Lung (tissue), 12 donors: ENCODE results near the gene ZNF12. TPM values are rescaled to one million over a fixed set of nuclear protein-coding genes. Genes with fewer than 3 reads are reported as not detected.

Source experiments
- ATAC-seq: fragments of 200-7000 bp; cut with Tn5 transposase; one replicate; pipeline ENCODE4 v1.9.1; 2020; ENCODE audit warnings: moderate number of reproducible peaks; ENCODE audit not compliant: insufficient read depth, low FRiP score
- DNase-seq, 3 donors: peaks; one replicate each; pipeline ENCODE4 v3.0.0-alpha.2; 2013 to 2017
- H3K27ac ChIP-seq, 2 donors: one replicate each; pipeline ENCODE4 v1.5.1; 2013; ENCODE audit warnings: mild to moderate bottlenecking in 2 of 2, moderate library complexity in 2 of 2, control low read depth in 1 of 2, inconsistent platforms in 1 of 2, low read depth in 1 of 2, low read length in 1 of 2
- H3K27me3 ChIP-seq, 3 donors: one replicate each; pipeline ENCODE4 v1.5.1; 2013; ENCODE audit warnings: low read length in 2 of 3; ENCODE audit not compliant: control insufficient read depth in 3 of 3, insufficient read depth in 3 of 3
- H3K36me3 ChIP-seq, 4 donors: one replicate each; pipeline ENCODE4 v1.5.1; 2013; ENCODE audit warnings: low read length in 4 of 4, mild to moderate bottlenecking in 1 of 4, moderate library complexity in 1 of 4; ENCODE audit not compliant: control insufficient read depth in 4 of 4, insufficient read depth in 4 of 4
- H3K4me1 ChIP-seq, 5 donors: one replicate each; pipeline ENCODE4 v1.5.1; 2013; ENCODE audit warnings: low read length in 5 of 5, mild to moderate bottlenecking in 2 of 5, moderate library complexity in 1 of 5; ENCODE audit not compliant: control insufficient read depth in 5 of 5, insufficient read depth in 5 of 5
- H3K4me3 ChIP-seq: one replicate; pipeline ENCODE4 v1.5.1; 2013; ENCODE audit warnings: mild to moderate bottlenecking, control low read depth, moderate library complexity
- H3K9ac ChIP-seq, 2 donors: one replicate each; pipeline ENCODE4 v1.5.1; 2013; ENCODE audit warnings: low read length in 2 of 2, control low read depth in 1 of 2; ENCODE audit not compliant: insufficient read depth in 1 of 2
- H3K9me3 ChIP-seq, 4 donors: one replicate each; pipeline ENCODE4 v1.5.1; 2013; ENCODE audit warnings: low read length in 3 of 4, mild to moderate bottlenecking in 1 of 4, moderate library complexity in 1 of 4; ENCODE audit not compliant: control insufficient read depth in 4 of 4, insufficient read depth in 3 of 4
- WGBS, 2 donors: extraction: QIAGEN DNeasy Blood & Tissue Kit; methylation state at CpG; one replicate each; pipeline ENCODE4 v1.1.7; 2013; 5-methylcytosine and 5-hydroxymethylcytosine counted together
- polyA plus RNA-seq, 2 donors: library from polyadenylated mRNA; stranded (reverse); fragments of 200-250 nt; gene quantifications; one replicate each; pipeline ENCODE4 v1.2.1, GENCODE V29; 2013
- total RNA-seq, 2 donors: library from RNA; depleted of rRNA in 1 of 2; stranded (reverse); fragments of >200 nt in 1 of 2; gene quantifications; one replicate each; pipeline ENCODE4 v1.2.1, GENCODE V29; 2014 to 2021
- TF ChIP-seq, protein P1 (sequence below): IDR thresholded peaks from 2 replicates; pipeline ENCODE4 v1.5.1; 2012; ENCODE audit warnings: mild to moderate bottlenecking; ENCODE audit errors: control extremely low read depth, extremely low read depth
- donor health status: control.
- donor health status: control.
- donor health status: Bipolar disorder and iron deficiency.
- donor health status: healthy.
- donor health status: DM: yes; HTN: yes; CAD: no.

Gene ZNF12
- total and polyA plus RNA-seq, 4 donors = 9.3 to 36.5 (median 16.0) TPM

DNA sequence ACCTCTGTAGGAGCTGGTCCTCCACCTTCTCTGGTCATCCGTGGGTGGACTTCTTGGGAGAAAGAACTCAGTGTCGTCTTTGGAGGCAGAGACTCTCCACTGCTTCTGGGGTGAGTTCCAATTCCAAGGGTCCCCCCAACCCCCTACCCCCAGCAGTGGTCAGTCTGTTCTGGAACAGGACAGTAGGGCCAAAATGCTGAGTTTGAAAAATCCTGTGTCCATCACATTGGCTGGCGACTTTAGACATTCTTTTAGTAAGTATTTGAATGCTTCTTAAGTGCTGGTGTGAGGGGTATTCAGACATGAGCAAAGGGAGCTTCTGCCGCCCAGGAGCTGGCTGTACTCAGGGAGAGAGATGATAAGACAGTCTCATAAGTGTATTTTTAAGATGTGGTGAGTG, 67.7 kb downstream of the ZNF12 start:
- TF ChIP-seq, protein P1, sequence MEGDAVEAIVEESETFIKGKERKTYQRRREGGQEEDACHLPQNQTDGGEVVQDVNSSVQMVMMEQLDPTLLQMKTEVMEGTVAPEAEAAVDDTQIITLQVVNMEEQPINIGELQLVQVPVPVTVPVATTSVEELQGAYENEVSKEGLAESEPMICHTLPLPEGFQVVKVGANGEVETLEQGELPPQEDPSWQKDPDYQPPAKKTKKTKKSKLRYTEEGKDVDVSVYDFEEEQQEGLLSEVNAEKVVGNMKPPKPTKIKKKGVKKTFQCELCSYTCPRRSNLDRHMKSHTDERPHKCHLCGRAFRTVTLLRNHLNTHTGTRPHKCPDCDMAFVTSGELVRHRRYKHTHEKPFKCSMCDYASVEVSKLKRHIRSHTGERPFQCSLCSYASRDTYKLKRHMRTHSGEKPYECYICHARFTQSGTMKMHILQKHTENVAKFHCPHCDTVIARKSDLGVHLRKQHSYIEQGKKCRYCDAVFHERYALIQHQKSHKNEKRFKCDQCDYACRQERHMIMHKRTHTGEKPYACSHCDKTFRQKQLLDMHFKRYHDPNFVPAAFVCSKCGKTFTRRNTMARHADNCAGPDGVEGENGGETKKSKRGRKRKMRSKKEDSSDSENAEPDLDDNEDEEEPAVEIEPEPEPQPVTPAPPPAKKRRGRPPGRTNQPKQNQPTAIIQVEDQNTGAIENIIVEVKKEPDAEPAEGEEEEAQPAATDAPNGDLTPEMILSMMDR = no peak
- Histone ChIP-seq H3K4me1 (peaks cover 0 to 18% (median 4%) of the 10 kb centered on the region in 5 donors), H3K27me3 (no peaks in the 10 kb centered on the region), H3K9me3 (no peaks in the 10 kb centered on the region), H3K9ac (no peak overlapping the region), H3K36me3 (peaks cover 4 to 34% (median 19%) of the 10 kb centered on the region in 4 donors), H3K27ac (no peak overlapping the region), H3K4me3 (no peak overlapping the region)
- no peak for ATAC-seq
- no peak for DNase-seq
- WGBS, 2 donors = 81 to 89% methylated on average over 4 of the region's 4 CpGs

Other genes starting within 250 kb of the ZNF12 start
- gene KDELR2, start 222.8 kb downstream of the ZNF12 start, total RNA-seq = 100 to 1,000 TPM in 1 of 2 donors, 10 to 100 TPM in 1; 97.4 to 161 TPM
- gene KDELR2, start 222.8 kb downstream of the ZNF12 start, polyA plus RNA-seq = 100 to 1,000 TPM in 1 of 2 donors, 10 to 100 TPM in 1; 84.3 to 103 TPM
- under 1 TPM; 0.77 to 0.80 TPM for gene GRID2IP, start 155.5 kb downstream of the ZNF12 start, total RNA-seq
- under 1 TPM; 0.16 to 0.23 TPM for gene GRID2IP, start 155.5 kb downstream of the ZNF12 start, polyA plus RNA-seq
- gene ZDHHC4, start 129.5 kb downstream of the ZNF12 start, total RNA-seq = 10 to 100 TPM; 57.3 to 79.6 TPM
- gene ZDHHC4, start 129.5 kb downstream of the ZNF12 start, polyA plus RNA-seq = 10 to 100 TPM; 44.1 to 46.4 TPM
- gene INTS15, start 116.9 kb downstream of the ZNF12 start, total RNA-seq = 10 to 100 TPM; 24.7 to 34.5 TPM
- gene INTS15, start 116.9 kb downstream of the ZNF12 start, polyA plus RNA-seq = 10 to 100 TPM; 13.8 to 20.2 TPM
- 1 to 10 TPM; 5.3 to 7.6 TPM for gene ZNF853, start 91.3 kb downstream of the ZNF12 start, total RNA-seq
- gene ZNF853, start 91.3 kb downstream of the ZNF12 start, polyA plus RNA-seq = 1 to 10 TPM; 1.4 to 2.3 TPM
- 10 to 100 TPM; 20.9 to 38.5 TPM for gene ZNF316, start 69.6 kb downstream of the ZNF12 start, total RNA-seq
- 10 to 100 TPM; 23.3 to 24.6 TPM for gene ZNF316, start 69.6 kb downstream of the ZNF12 start, polyA plus RNA-seq
- 1 to 10 TPM; 5.2 to 9.0 TPM for gene RSPH10B2, start 47.2 kb upstream of the ZNF12 start, total RNA-seq
- 1 to 10 TPM; 1.4 to 3.8 TPM for gene RSPH10B2, start 47.2 kb upstream of the ZNF12 start, polyA plus RNA-seq
- 10 to 100 TPM; 43.8 to 66.1 TPM for gene CCZ1B, start 119.3 kb upstream of the ZNF12 start, total RNA-seq
- gene CCZ1B, start 119.3 kb upstream of the ZNF12 start, polyA plus RNA-seq = 10 to 100 TPM; 19.5 to 46.5 TPM